D341Med (cell line): ENCODE results near the gene SDK2.

ENCODE experiments used
- DNase-seq: peaks from one replicate; pipeline ENCODE4 v3.0.0; 2012; ENCODE audit warnings: low spot score

The SDK2 gene

GRCh38 chr17:73650617-73651200, 6.5 kb upstream of the SDK2 start:
- DNase-seq: no peak

GRCh38 chr17:73650140-73650539, 5.9 kb upstream of the SDK2 start:
- DNase-seq: peak; percentile 78

- no peak for DNase-seq
These were observed 4.7 kb upstream of the SDK2 start for GRCh38 chr17:73648974-73649373.

- no peak for DNase-seq
These were observed 4.2 kb upstream of the SDK2 start for GRCh38 chr17:73648543-73648820.

GRCh38 chr17:73647772-73648542, 3.7 kb upstream of the SDK2 start:
- no peak for DNase-seq

GRCh38 chr17:73647301-73647695, 3.1 kb upstream of the SDK2 start:
- DNase-seq: no peak

GRCh38 chr17:73646409-73647300, 2.4 kb upstream of the SDK2 start:
- DNase-seq: peak; percentile 73

GRCh38 chr17:73645050-73645871, 1.0 kb upstream of the SDK2 start:
- DNase-seq: peak; percentile 96

- no peak for DNase-seq
These were observed 447 bp downstream of the SDK2 start for GRCh38 chr17:73643852-73644144.

- DNase-seq: peak; percentile 82
These were observed 1.0 kb downstream of the SDK2 start for GRCh38 chr17:73643001-73643851.

- no peak for DNase-seq
These were observed 1.6 kb downstream of the SDK2 start for GRCh38 chr17:73642659-73643000.

- peak; percentile 63 for DNase-seq
These were observed 2.2 kb downstream of the SDK2 start for GRCh38 chr17:73641826-73642600.

GRCh38 chr17:73640691-73641090, 3.6 kb downstream of the SDK2 start:
- DNase-seq: peak; percentile 54

GRCh38 chr17:73639932-73640331, 4.3 kb downstream of the SDK2 start:
- no peak for DNase-seq

GRCh38 chr17:73639322-73639721, 4.9 kb downstream of the SDK2 start:
- peak; percentile 70 for DNase-seq

GRCh38 chr17:73638556-73638955, 5.7 kb downstream of the SDK2 start:
- DNase-seq: no peak

- DNase-seq: peak; percentile 25
These were observed 6.4 kb downstream of the SDK2 start for GRCh38 chr17:73637866-73638265.

GRCh38 chr17:73635101-73635817, 9.0 kb downstream of the SDK2 start:
- DNase-seq: no peak

- no peak for DNase-seq
These were observed 9.6 kb downstream of the SDK2 start for GRCh38 chr17:73634629-73635028.

- no peak for DNase-seq
These were observed 10.5 kb downstream of the SDK2 start for GRCh38 chr17:73633736-73634135.
